Chondrocyte (in vitro differentiated cells): ENCODE results near the gene TADA2A. TPM values are rescaled to one million over a fixed set of nuclear protein-coding genes. Genes with fewer than 3 reads are reported as not detected.
"Not testable (repeated sequence)": the region's sequence is repeated elsewhere in the genome, so short reads cannot be mapped to it uniquely, and the experiment has no call there.

ENCODE experiments used
- DNase-seq: peaks from one replicate; pipeline ENCODE4 v3.0.0; 2021; ENCODE audit warnings: mixed read lengths, low spot score
- H3K27ac Mint-ChIP-seq: one replicate; pipeline ENCODE4 v1.8.0; 2021; ENCODE audit warnings: mild to moderate bottlenecking, moderate library complexity, mixed read lengths; ENCODE audit not compliant: unreplicated experiment
- H3K27me3 Mint-ChIP-seq: 2 replicates; pipeline ENCODE4 v1.8.0; 2021; ENCODE audit warnings: low read depth, mixed read lengths
- H3K36me3 Mint-ChIP-seq: 2 replicates; pipeline ENCODE4 v1.8.0; 2021; ENCODE audit warnings: low read depth, mixed read lengths
- H3K4me1 Mint-ChIP-seq: 2 replicates; pipeline ENCODE4 v1.8.0; 2021; ENCODE audit warnings: low read depth, mild to moderate bottlenecking, mixed read lengths
- H3K4me3 Mint-ChIP-seq: one replicate; pipeline ENCODE4 v1.8.0; 2021; ENCODE audit warnings: mild to moderate bottlenecking, moderate library complexity, mixed read lengths; ENCODE audit not compliant: unreplicated experiment
- H3K9me3 Mint-ChIP-seq: 2 replicates; pipeline ENCODE4 v1.8.0; 2021; ENCODE audit warnings: low read depth, mixed read lengths
- CTCF ChIP-seq: fragments of 200-600 bp; sonication (generic); IDR thresholded peaks from 2 replicates; pipeline ENCODE4 v1.5.0; 2021; ENCODE audit warnings: antibody characterized with exemption, mild to moderate bottlenecking, moderate library complexity
- total RNA-seq: library from RNA; stranded (reverse); gene quantifications from 3 replicates; pipeline ENCODE4 v1.2.1, GENCODE V29; 2021

Gene TADA2A
- total RNA-seq, 1 donor from 2014 or later = 15.1 TPM

- H3K4me3 Mint-ChIP-seq = no peak overlapping the region
- DNase-seq = no peak
- TF ChIP-seq CTCF = no peak
- H3K9me3 Mint-ChIP-seq = no peaks in the 10 kb centered on the region
- H3K27ac Mint-ChIP-seq = peak overlapping the region; percentile 22
- no peaks in the 10 kb centered on the region for H3K36me3 Mint-ChIP-seq
- peaks cover 10% of the 10 kb centered on the region for H3K4me1 Mint-ChIP-seq
- no peaks in the 10 kb centered on the region for H3K27me3 Mint-ChIP-seq
These were observed 96.5 kb downstream of the TADA2A start for GRCh38 chr17:37503148-37503547.

- Mint-ChIP-seq H3K9me3 (no peaks in the 10 kb centered on the region), H3K4me3 (no peak overlapping the region), H3K4me1 (peaks cover 10% of the 10 kb centered on the region), H3K27me3 (no peaks in the 10 kb centered on the region), H3K36me3 (no peaks in the 10 kb centered on the region), H3K27ac (no peak overlapping the region)
- no peak for DNase-seq
- no peak for TF ChIP-seq CTCF
These were observed 98.6 kb downstream of the TADA2A start for GRCh38 chr17:37505333-37505732.

GRCh38 chr17:37506678-37507077 lies 100.0 kb downstream of the TADA2A start:
- peak; percentile 70 for TF ChIP-seq CTCF
- peaks cover 4% of the 10 kb centered on the region for H3K36me3 Mint-ChIP-seq
- no peak for DNase-seq

GRCh38 chr17:37507111-37507510 lies 100.4 kb downstream of the TADA2A start:
- H3K4me1 Mint-ChIP-seq = peaks cover 8% of the 10 kb centered on the region
- H3K36me3 Mint-ChIP-seq = peaks cover 6% of the 10 kb centered on the region
- no peak overlapping the region for H3K27ac Mint-ChIP-seq
- H3K27me3 Mint-ChIP-seq = no peaks in the 10 kb centered on the region
- no peak for TF ChIP-seq CTCF
- no peak for DNase-seq
- H3K4me3 Mint-ChIP-seq = no peak overlapping the region
- H3K9me3 Mint-ChIP-seq = no peaks in the 10 kb centered on the region

More at GRCh38 chr17:37506678-37507077, 100.0 kb downstream of the TADA2A start:
- Mint-ChIP-seq H3K9me3 (no peaks in the 10 kb centered on the region), H3K27me3 (no peaks in the 10 kb centered on the region), H3K4me1 (peaks cover 8% of the 10 kb centered on the region), H3K4me3 (no peak overlapping the region), H3K27ac (no peak overlapping the region)

- Mint-ChIP-seq H3K36me3 (peaks cover 16% of the 10 kb centered on the region), H3K27ac (no peak overlapping the region), H3K9me3 (no peaks in the 10 kb centered on the region), H3K4me1 (peaks cover 8% of the 10 kb centered on the region), H3K4me3 (no peak overlapping the region), H3K27me3 (no peaks in the 10 kb centered on the region)
- no peak for TF ChIP-seq CTCF
- no peak for DNase-seq
These were observed 103.4 kb downstream of the TADA2A start for GRCh38 chr17:37510056-37510455.

GRCh38 chr17:37511642-37512041 lies 105.0 kb downstream of the TADA2A start:
- not testable (repeated sequence) for H3K27me3 Mint-ChIP-seq, DNase-seq, H3K27ac Mint-ChIP-seq, H3K4me3 Mint-ChIP-seq, H3K9me3 Mint-ChIP-seq
- Mint-ChIP-seq H3K36me3 (peaks cover 16% of the 10 kb centered on the region), H3K4me1 (peaks cover 15% of the 10 kb centered on the region)
